GM19239 (cell line): ENCODE data around the gene PIH1D2.
"Not testable (repeated sequence)": the region's sequence is repeated elsewhere in the genome, so short reads cannot be mapped to it uniquely, and the experiment has no call there.

ENCODE experiments used
- DNase-seq: peaks from one replicate; pipeline ENCODE4 v3.0.0; 2011; ENCODE audit warnings: low spot score; ENCODE audit not compliant: insufficient read length
- FAIRE-seq: peaks from 2 replicates; lab custom pipeline; 2011; peaks lifted over from hg19 to GRCh38; lab: Jason Lieb, UNC

The PIH1D2 gene

GRCh38 chr11:112058103-112058502, 15.7 kb downstream of the PIH1D2 start:
- DNase-seq, result no peak
- no peak for FAIRE-seq

- peak; percentile 40 for FAIRE-seq
These were observed 16.6 kb downstream of the PIH1D2 start for GRCh38 chr11:112057170-112057569.

GRCh38 chr11:112051768-112052167, 22.0 kb downstream of the PIH1D2 start:
- FAIRE-seq, result peak; percentile 84
- DNase-seq, result no peak

More at GRCh38 chr11:112057170-112057569, 16.6 kb downstream of the PIH1D2 start:
- no peak for DNase-seq

- DNase-seq (no peak), FAIRE-seq (peak; percentile 82)
These were observed 23.1 kb downstream of the PIH1D2 start for GRCh38 chr11:112050721-112051120.

- no peak for DNase-seq
- FAIRE-seq, result peak; percentile 60
These were observed 24.0 kb downstream of the PIH1D2 start for GRCh38 chr11:112049777-112050176.

GRCh38 chr11:112048256-112048655, 25.6 kb downstream of the PIH1D2 start:
- FAIRE-seq, DNase-seq: not testable (repeated sequence)

GRCh38 chr11:112046647-112047046, 27.2 kb downstream of the PIH1D2 start:
- DNase-seq, FAIRE-seq: not testable (repeated sequence)

GRCh38 chr11:112044961-112045360, 28.9 kb downstream of the PIH1D2 start:
- FAIRE-seq (no peak), DNase-seq (no peak)

GRCh38 chr11:112042961-112043304, 30.9 kb downstream of the PIH1D2 start:
- no peak for DNase-seq
- no peak for FAIRE-seq

GRCh38 chr11:112042161-112042960, 31.5 kb downstream of the PIH1D2 start:
- FAIRE-seq (peak; percentile 49), DNase-seq (no peak)

GRCh38 chr11:112037527-112037926, 36.3 kb downstream of the PIH1D2 start:
- no peak for FAIRE-seq
- DNase-seq, result no peak

- DNase-seq (no peak), FAIRE-seq (no peak)
These were observed 39.9 kb downstream of the PIH1D2 start for GRCh38 chr11:112033902-112034301.

GRCh38 chr11:112029460-112029859, 44.4 kb downstream of the PIH1D2 start:
- DNase-seq (no peak), FAIRE-seq (no peak)

- not testable (repeated sequence) for FAIRE-seq, DNase-seq
These were observed 46.9 kb downstream of the PIH1D2 start for GRCh38 chr11:112026784-112027410.

- no peak for FAIRE-seq
- DNase-seq, result no peak
These were observed 48.1 kb downstream of the PIH1D2 start for GRCh38 chr11:112025707-112026106.

- peak; percentile 85 for DNase-seq
- FAIRE-seq, result no peak
These were observed 48.8 kb downstream of the PIH1D2 start, which contains the start of gene DLAT for GRCh38 chr11:112024773-112025678. TSS of gene DLAT (plus strand) at chr11:112025408. CDS start at chr11:112025473, 65 bp downstream.

GRCh38 chr11:112024178-112024772, 49.5 kb downstream of the PIH1D2 start:
- peak; percentile 98 for FAIRE-seq
- no peak for DNase-seq

GRCh38 chr11:112023104-112023503, 50.7 kb downstream of the PIH1D2 start:
- DNase-seq (no peak), FAIRE-seq (peak; percentile 71)

- no peak for FAIRE-seq
- no peak for DNase-seq
These were observed 54.8 kb downstream of the PIH1D2 start for GRCh38 chr11:112019066-112019465.
